K562 (cell line): ENCODE data around the gene DNAJB7. TPM values are rescaled to one million over a fixed set of nuclear protein-coding genes. Genes with fewer than 3 reads are reported as not detected.

Experiments used
- ATAC-seq: fragments of 200-7000 bp; cut with Tn5 transposase; 3 replicates; pipeline ENCODE4 v1.9.1; 2020; ENCODE audit warnings: moderate library complexity
- BruUV-seq: library from RNA; stranded (reverse); fragments of 400-500 nt; replicated peaks from 2 replicates; lab custom pipeline; 2021; lab: Mats Ljungman, UMichigan
- CTCF ChIA-PET: fragments of 300-600 bp; formaldehyde crosslinking; extraction: SDS; loops from one replicate; lab custom pipeline; 2021; ENCODE audit warnings: low intra/inter-chr PET ratio; lab: Yijun Ruan, JAX
- POLR2A ChIA-PET: fragments of 300-600, 350-650 bp; sonication (Branson Sonifier 250); formaldehyde crosslinking; extraction: SDS; loops from one replicate; lab custom pipeline; 2021; ENCODE audit warnings: antibody characterized with exemption, inconsistent platforms; lab: Yijun Ruan, JAX
- DNase-seq, 4 experiments: peaks; one replicate each; pipeline versions ENCODE4 v3.0.0 to v3.0.0-alpha.2; 2011 to 2018; ENCODE audit warnings: low spot score in 3 of 4, mixed read lengths in 3 of 4; ENCODE audit errors: extremely low read depth in 1 of 4
- FAIRE-seq: peaks from 2 replicates; lab custom pipeline; 2011; peaks lifted over from hg19 to GRCh38; lab: Jason Lieb, UNC
- H2AFZ ChIP-seq: 2 replicates; pipeline ENCODE4 v1.6.0; 2011; ENCODE audit warnings: low read depth, low read length, control low read depth, inconsistent platforms
- H3K27ac ChIP-seq: fragments of 200-600 bp; 3 replicates; pipeline ENCODE4 v1.8.0; 2011; ENCODE audit warnings: low read depth, mild to moderate bottlenecking, control low read depth, inconsistent platforms, low read length, moderate library complexity, mixed read lengths; ENCODE audit errors: extremely low read depth
- H3K27me3 ChIP-seq, 2 experiments: fragments of 300-600 bp in 1 of 2; 2 replicates in 1 of 2; 3 replicates in 1 of 2; pipeline versions ENCODE4 v1.6.0 to v1.8.0; 2011; ENCODE audit warnings: inconsistent platforms in 2 of 2, low read length in 2 of 2, mild to moderate bottlenecking in 1 of 2, mixed read lengths in 1 of 2, moderate library complexity in 1 of 2; ENCODE audit not compliant: control insufficient read depth in 2 of 2, insufficient read depth in 2 of 2
- H3K36me3 ChIP-seq: fragments of 300-600 bp; 3 replicates; pipeline ENCODE4 v1.8.0; 2011; ENCODE audit warnings: mild to moderate bottlenecking, low read length, inconsistent platforms; ENCODE audit not compliant: control insufficient read depth, insufficient read depth
- H3K4me1 ChIP-seq, 2 experiments: fragments of 200-600 bp in 1 of 2; replicated peaks in 1 of 2; 2 replicates in 1 of 2; 3 replicates in 1 of 2; pipeline versions ENCODE4 v1.5.1 to v1.8.0; 2011; ENCODE audit warnings: inconsistent platforms in 2 of 2, low read length in 2 of 2, mild to moderate bottlenecking in 1 of 2, mixed read lengths in 1 of 2, moderate library complexity in 1 of 2; ENCODE audit not compliant: control insufficient read depth in 2 of 2, insufficient read depth in 2 of 2
- H3K4me2 ChIP-seq: 2 replicates; pipeline ENCODE4 v1.6.1; 2011; ENCODE audit warnings: low read length, control low read depth, inconsistent platforms, mixed read lengths; ENCODE audit not compliant: insufficient read depth
- H3K4me3 ChIP-seq: fragments of 200-600 bp; sonication (generic), shearing (Covaris generic); 2 replicates; pipeline ENCODE4 v1.5.1; 2016; ENCODE audit warnings: control low read depth, inconsistent platforms
- H3K79me2 ChIP-seq: fragments of 200-600 bp; 3 replicates; pipeline ENCODE4 v1.8.0; 2011; ENCODE audit warnings: low read length, inconsistent platforms; ENCODE audit not compliant: control insufficient read depth, insufficient read depth
- H3K9ac ChIP-seq, 2 experiments: 2 replicates each; pipeline versions ENCODE4 v1.6.0 to v1.6.1; 2011; ENCODE audit warnings: low read depth in 2 of 2, low read length in 2 of 2, control low read depth in 1 of 2, inconsistent platforms in 1 of 2, mild to moderate bottlenecking in 1 of 2, mixed read lengths in 1 of 2; ENCODE audit not compliant: insufficient read depth in 1 of 2
- H3K9me1 ChIP-seq: one replicate; pipeline ENCODE4 v1.6.0; 2011; ENCODE audit warnings: inconsistent platforms, mild to moderate bottlenecking, low read length, moderate library complexity; ENCODE audit not compliant: control insufficient read depth, insufficient read depth
- H3K9me3 ChIP-seq: replicated peaks from 2 replicates; pipeline ENCODE4 v1.5.1; 2011; ENCODE audit warnings: low read depth, low read length, inconsistent platforms; ENCODE audit not compliant: control insufficient read depth, insufficient read depth
- H4K20me1 ChIP-seq: replicated peaks from 2 replicates; pipeline ENCODE4 v1.6.1; 2011; ENCODE audit warnings: low read length, inconsistent platforms, mixed read lengths; ENCODE audit not compliant: control insufficient read depth, insufficient read depth
- AFF4 ChIP-seq: sonication (generic); formaldehyde crosslinking; IDR thresholded peaks from 2 replicates; pipeline ENCODE4 v1.8.0; 2023; ENCODE audit warnings: mild to moderate bottlenecking, missing genetic modification reagents
- CAMTA2 ChIP-seq: fragments of 250-450 bp; sonication (Bioruptor Pico); conservative IDR thresholded peaks from 2 replicates; pipeline ENCODE4 v1.5.1; 2022
- CBFA2T2 ChIP-seq: fragments of 450-650 bp; conservative IDR thresholded peaks from 2 replicates; pipeline ENCODE4 v1.6.1; 2017; ENCODE audit warnings: mild to moderate bottlenecking
- IFI16 ChIP-seq: fragments of 250-450 bp; sonication (Bioruptor Pico); IDR thresholded peaks from 2 replicates; pipeline ENCODE4 v2.1.2; 2022; ENCODE audit warnings: mild to moderate bottlenecking, inconsistent platforms
- KDM2B ChIP-seq: fragments of 250-450 bp; sonication (Bioruptor Pico); IDR thresholded peaks from 2 replicates; pipeline ENCODE4 v1.8.0; 2021; ENCODE audit warnings: mild to moderate bottlenecking, moderate library complexity
- MAFK ChIP-seq: IDR thresholded peaks from 2 replicates; pipeline ENCODE4 v1.6.1; 2011; ENCODE audit warnings: low read length, improper control_type of control experiment
- MBD2 ChIP-seq: sonication (generic); IDR thresholded peaks from 2 replicates; pipeline ENCODE4 v1.6.1; 2016; ENCODE audit warnings: low read depth, borderline replicate concordance
- NONO ChIP-seq, 2 experiments: fragments of 200-400 bp in 1 of 2; fragments of 450-650 bp in 1 of 2; formaldehyde crosslinking in 1 of 2; IDR thresholded peaks; 2 replicates each; pipeline ENCODE4 v1.6.1; 2017; ENCODE audit warnings: low read depth in 2 of 2, mild to moderate bottlenecking in 2 of 2, moderate library complexity in 2 of 2, low read length in 1 of 2
- RBM25 ChIP-seq: fragments of 200-400 bp; formaldehyde crosslinking; IDR thresholded peaks from 2 replicates; pipeline ENCODE4 v1.6.1; 2018; ENCODE audit warnings: low read length, low read depth, moderate library complexity; ENCODE audit not compliant: severe bottlenecking
- SNIP1 ChIP-seq: fragments of 450-650 bp; IDR thresholded peaks from 2 replicates; pipeline ENCODE4 v1.7.1; 2017; ENCODE audit warnings: low read depth, mild to moderate bottlenecking
- SPI1 ChIP-seq: IDR thresholded peaks from 2 replicates; pipeline ENCODE4 v1.6.1; 2011; ENCODE audit warnings: low read depth, low read length, control low read depth, borderline replicate concordance
- SREBF1 ChIP-seq: fragments of 150-350 bp; IDR thresholded peaks from 2 replicates; pipeline ENCODE4 v1.6.1; 2014; ENCODE audit warnings: antibody characterized with exemption, low read depth, low read length, borderline replicate concordance
- XRCC4 ChIP-seq: IDR thresholded peaks from one replicate; pipeline ENCODE4 v1.6.1; 2011; ENCODE audit not compliant: insufficient read depth, insufficient read length; ENCODE audit errors: extremely low read depth
- ZNF121 ChIP-seq: sonication (generic); formaldehyde crosslinking; conservative IDR thresholded peaks from 2 replicates; pipeline ENCODE4 v1.8.0; 2022; ENCODE audit warnings: missing genetic modification reagents
- ZNF384 ChIP-seq: IDR thresholded peaks from 2 replicates; pipeline ENCODE4 v1.6.1; 2012; ENCODE audit warnings: low read depth, low read length, improper control_type of control experiment
- ZNF586 ChIP-seq: fragments of 450-650 bp; formaldehyde crosslinking; conservative IDR thresholded peaks from 2 replicates; pipeline ENCODE4 v1.4.0; 2020; ENCODE audit warnings: mild to moderate bottlenecking, moderate library complexity
- ZNF668 ChIP-seq: fragments of 250-450 bp; sonication (Bioruptor Pico); IDR thresholded peaks from 2 replicates; pipeline ENCODE4 v1.8.0; 2022; ENCODE audit warnings: mild to moderate bottlenecking, inconsistent platforms
- ZNF717 ChIP-seq: fragments of 250-450 bp; sonication (Bioruptor Pico); IDR thresholded peaks from 2 replicates; pipeline ENCODE4 v1.5.0; 2021
- WGBS: fragments of 100-300 bp; shearing (Covaris generic); methylation state at CpG from one replicate; pipeline ENCODE4 v1.1.6; 2016; ENCODE audit warnings: low coverage, mixed read lengths; ENCODE audit not compliant: insufficient coverage; ENCODE audit errors: missing lambda C conversion rate; 5-methylcytosine and 5-hydroxymethylcytosine counted together
- in situ Hi-C: fragments of 300-500 bp; cut with MboI; formaldehyde crosslinking; loops from 4 replicates; pipeline ENCODE4 v1.15.0; 2018; ENCODE audit warnings: inconsistent platforms, mixed read lengths
- intact Hi-C: fragments of 100-400 bp; cut with micrococcal nuclease; formaldehyde crosslinking; loops from 2 replicates; pipeline ENCODE4 v1.14.2; 2022
- polyA plus RNA-seq, 8 experiments: library from polyadenylated mRNA; depleted of rRNA in 4 of 8; stranded (reverse) in 5 of 8; unstranded in 3 of 8; fragments of >200 nt; fragmentation: Nextera tagmentation in 2 of 8; fragmentation: Illumina TruSeq in 1 of 8; extraction: Ambion mirVana in 2 of 8; extraction: Trizol in 1 of 8; gene quantifications; 2 replicates each; pipeline versions ENCODE4 v1.2.1 to v1.2.3, GENCODE V29; 2011 to 2014; ENCODE audit warnings: inconsistent platforms in 1 of 8, missing spikeins in 1 of 8
- total RNA-seq, 7 experiments: library from RNA; depleted of rRNA in 6 of 7; stranded (reverse); fragments of >200 nt in 6 of 7; fragmentation: Illumina TruSeq in 2 of 7; extraction: Trizol in 2 of 7; gene quantifications; 2 replicates each; pipeline versions ENCODE4 v1.2.1 to v1.2.3, GENCODE V29; 2011 to 2021; ENCODE audit warnings: low replicate concordance in 1 of 7

The DNAJB7 gene
- total and polyA plus RNA-seq, 9 of the 15 experiments (the other 6 are each of a cell fraction or from before 2014, with no cell fraction given): 0.13 to 0.21 TPM; not detected in 7

GRCh38 chr22:40818192-40818746 is 43.6 kb downstream of the DNAJB7 start:
- POLR2A ChIA-PET: interaction anchor here (0.6 to 0.7 kb wide), 2 partner anchors 305 to 318 kb away, joined by 3 read pairs; no protein-coding TSS in a partner anchor
- intact Hi-C loops: loop anchor here (5.0 kb wide), 1 partner anchor 39 kb away; the partner anchor contains the start of genes ST13 and XPNPEP3
- BruUV-seq: TSS peak; percentile 49
- H3K9me1 ChIP-seq: no peaks in the 10 kb centered on the region
- H2AFZ ChIP-seq: peak overlapping the region; percentile 91; the same call in 1 of the 2 replicates
- H3K36me3 ChIP-seq: peaks cover 14% of the 10 kb centered on the region
- no peaks in the 10 kb centered on the region for H3K9me3 ChIP-seq
- DNase-seq (no peak), FAIRE-seq (no peak), ATAC-seq (peak; percentile 3; the same call in 2 of the 3 replicates)
- H4K20me1 ChIP-seq: no peaks in the 10 kb centered on the region
- H3K4me2 ChIP-seq: peak overlapping the region; percentile 92
- in situ Hi-C loops: no loop called here
- H3K27ac ChIP-seq: peak overlapping the region; percentile 89
- CTCF ChIA-PET: no interaction called here
- peak overlapping the region; percentile 79 to 96 for H3K9ac ChIP-seq
- no peak for TF ChIP-seq SNIP1
- no peak for TF ChIP-seq MAFK
- no peak for TF ChIP-seq SREBF1
- peak; percentile 94 for TF ChIP-seq ZNF121 (CRISPR knock-in tag)
- TF ChIP-seq CAMTA2: no peak
- no peak for TF ChIP-seq NONO (IDR thresholded peaks at IDR 0.05; ENCODE audit: low read depth in 2 of 2, low read length in 1 of 2)
- TF ChIP-seq SPI1: 0 out of 2 replicates have a peak, but pooled peaks have one; percentile 1
- no peak for TF ChIP-seq ZNF668 (CRISPR knock-in tag)
- TF ChIP-seq ZNF586 (CRISPR knock-in tag): no peak
- TF ChIP-seq CBFA2T2: no peak
- TF ChIP-seq RBM25: peak; percentile 18
- no peak for TF ChIP-seq KDM2B (CRISPR knock-in tag)
- 0 out of 2 replicates have a peak, but pooled peaks have one; percentile 19 for TF ChIP-seq ZNF384
- TF ChIP-seq IFI16 (CRISPR knock-in tag): no peak
- TF ChIP-seq MBD2: no peak
- no peak for TF ChIP-seq XRCC4
- no peak for TF ChIP-seq ZNF717 (CRISPR knock-in tag)
- no peak for TF ChIP-seq AFF4 (CRISPR knock-in tag)
- peaks cover 19 to 21% of the 10 kb centered on the region in 2 experiments; a peak in 4 of 5 replicates for H3K4me1 ChIP-seq
- no peaks in the 10 kb centered on the region for H3K27me3 ChIP-seq
- H3K79me2 ChIP-seq: peaks cover 62% of the 10 kb centered on the region
- 0% methylated on average over 2 of the region's 14 CpGs for WGBS
- H3K4me3 ChIP-seq: peak overlapping the region; percentile 96
